ENCODE data around the gene TCF7L2. TPM values are rescaled to one million over a fixed set of nuclear protein-coding genes. Genes with fewer than 3 reads are reported as not detected.

TCF7L2 gene
- total RNA-seq, 2 donors from 2014 or later, result 9.1 to 25.7 TPM

GRCh38 chr10:112949143-112949823, 764 bp upstream of the TCF7L2 start:
- ATAC-seq (no peak), DNase-seq (peak in 1 of 4 donors; percentile 19)
- H3K36me3 ChIP-seq (replicated peaks in 1 of 2; ENCODE audit: insufficient read depth in 1 of 2, low read depth in 2 of 2), result no peaks in the 10 kb centered on the region
- 9 to 10% methylated on average over 9 of the region's 9 CpGs for WGBS, 2 donors
- intact Hi-C loops (cut with DNase I), result no loop called here
- no peaks in the 10 kb centered on the region for H3K9me3 ChIP-seq
- peak overlapping the region in 1 of 2 donors; percentile 28 for H3K4me3 ChIP-seq
- peaks cover 15% of the 10 kb centered on the region for H3K4me1 ChIP-seq
- no peak for TF ChIP-seq POLR2A (IDR thresholded peaks at IDR 0.05)
- TF ChIP-seq CTCF (IDR thresholded peaks at IDR 0.05), result no peak
- H3K27ac ChIP-seq, result peak overlapping the region; percentile 70 to 96 (median 91)
- no peaks in the 10 kb centered on the region for H3K27me3 ChIP-seq

GRCh38 chr10:112950714-112951358, 789 bp downstream of the TCF7L2 start:
- WGBS, 2 donors, result 0 to 1% methylated on average over 38 of the region's 56 CpGs
- peak overlapping the region; percentile 90 to 96 (median 94) for H3K27ac ChIP-seq
- ATAC-seq, result no peak

GRCh38 chr10:112951359-112952281, 1.6 kb downstream of the TCF7L2 start:
- Histone ChIP-seq H3K9me3 (no peaks in the 10 kb centered on the region), H3K27me3 (no peaks in the 10 kb centered on the region), H3K36me3 (replicated peaks in 1 of 2; ENCODE audit: insufficient read depth in 1 of 2, low read depth in 2 of 2) (no peaks in the 10 kb centered on the region), H3K4me3 (peak overlapping the region; percentile 45 to 86), H3K27ac (peak overlapping the region; percentile 90 to 96 (median 94)), H3K4me1 (peaks cover 35% of the 10 kb centered on the region)
- intact Hi-C loops (cut with DNase I), result no loop called here
- WGBS, 2 donors, result 0 to 1% methylated on average over 21 to 47 of the region's 65 CpGs
- peak in 1 of 7 experiments; percentile 10 for TF ChIP-seq CTCF (IDR thresholded peaks at IDR 0.05)
- peak in 2 of 3 donors; percentile 54 to 59 for TF ChIP-seq POLR2A (IDR thresholded peaks at IDR 0.05)
- peak; percentile 28 for ATAC-seq
- DNase-seq, result peak; percentile 58 to 70 (median 66)

More at GRCh38 chr10:112950714-112951358, 789 bp downstream of the TCF7L2 start:
- H3K27me3 ChIP-seq, result no peaks in the 10 kb centered on the region
- no peak for TF ChIP-seq CTCF (IDR thresholded peaks at IDR 0.05)
- peak in 1 of 3 donors; percentile 5 for TF ChIP-seq POLR2A (IDR thresholded peaks at IDR 0.05)
- H3K4me1 ChIP-seq, result peaks cover 29% of the 10 kb centered on the region
- H3K4me3 ChIP-seq, result peak overlapping the region; percentile 24 to 54
- H3K9me3 ChIP-seq, result no peaks in the 10 kb centered on the region
- DNase-seq, result peak; percentile 30 to 39 (median 34)
- intact Hi-C loops (cut with DNase I), result no loop called here
- H3K36me3 ChIP-seq (replicated peaks in 1 of 2; ENCODE audit: insufficient read depth in 1 of 2, low read depth in 2 of 2), result no peaks in the 10 kb centered on the region

- H3K4me1 ChIP-seq, result peaks cover 41% of the 10 kb centered on the region
- peak overlapping the region; percentile 90 to 96 (median 94) for H3K27ac ChIP-seq
- H3K27me3 ChIP-seq, result no peaks in the 10 kb centered on the region
- WGBS, 2 donors, result 2 to 3% methylated on average over 33 to 58 of the region's 59 CpGs
- no peaks in the 10 kb centered on the region for H3K9me3 ChIP-seq
- peak overlapping the region; percentile 45 to 86 for H3K4me3 ChIP-seq
- H3K36me3 ChIP-seq (replicated peaks in 1 of 2; ENCODE audit: insufficient read depth in 1 of 2, low read depth in 2 of 2), result no peaks in the 10 kb centered on the region
- TF ChIP-seq POLR2A (IDR thresholded peaks at IDR 0.05), result peak; percentile 21 to 41 (median 21)
- TF ChIP-seq CTCF (IDR thresholded peaks at IDR 0.05), result no peak
- intact Hi-C loops (cut with DNase I), result no loop called here
- peak; percentile 20 for ATAC-seq
- peak; percentile 30 to 53 (median 40) for DNase-seq
These were observed 2.5 kb downstream of the TCF7L2 start for GRCh38 chr10:112952282-112953173.

Data from body of pancreas (tissue), 4 donors.